HepG2 (cell line): ENCODE results near the gene MYADML2. TPM values are rescaled to one million over a fixed set of nuclear protein-coding genes. Genes with fewer than 3 reads are reported as not detected.

ENCODE experiments used
- AGO2 ChIP-seq: fragments of 200-400 bp; formaldehyde crosslinking; optimal IDR thresholded peaks from 2 replicates; pipeline ENCODE3; 2017; ENCODE audit warnings: mild to moderate bottlenecking, low read depth, low read length, moderate library complexity
- ATF4 ChIP-seq, 2 experiments: fragments of 450-650 bp in 1 of 2; sonication (generic) in 1 of 2; formaldehyde crosslinking; IDR thresholded peaks; 2 replicates each; pipeline versions ENCODE4 v1.5.0 to v1.8.0; 2020 to 2022; ENCODE audit warnings: mild to moderate bottlenecking in 1 of 2, missing genetic modification reagents in 1 of 2
- ATRX ChIP-seq: sonication (generic); formaldehyde crosslinking; IDR thresholded peaks from 2 replicates; pipeline ENCODE4 v1.4.0; 2020; ENCODE audit warnings: missing genetic modification reagents, borderline replicate concordance
- ETS1 ChIP-seq: sonication (generic); formaldehyde crosslinking; IDR thresholded peaks from 2 replicates; pipeline ENCODE4 v1.4.0; 2020; ENCODE audit warnings: missing genetic modification reagents
- HOXA7 ChIP-seq: sonication (generic); formaldehyde crosslinking; IDR thresholded peaks from 2 replicates; pipeline ENCODE4 v1.8.1; 2022; ENCODE audit warnings: mild to moderate bottlenecking, missing genetic modification reagents, moderate library complexity
- IRF1 ChIP-seq: sonication (generic); formaldehyde crosslinking; IDR thresholded peaks from 2 replicates; pipeline ENCODE4 v1.4.0; 2020; ENCODE audit warnings: low read depth, mild to moderate bottlenecking, missing genetic modification reagents
- RCOR2 ChIP-seq: IDR thresholded peaks from 2 replicates; pipeline ENCODE4 v1.6.1; 2016; ENCODE audit warnings: missing biosample characterization, missing genetic modification reagents
- ZBTB40 ChIP-seq, 2 experiments: fragments of 450-650 bp in 1 of 2; sonication (generic) in 1 of 2; formaldehyde crosslinking in 1 of 2; IDR thresholded peaks; 2 replicates each; pipeline versions ENCODE4 v1.6.1 to v1.8.0; 2016 to 2022; ENCODE audit warnings: antibody characterized with exemption in 1 of 2, mild to moderate bottlenecking in 1 of 2, missing genetic modification reagents in 1 of 2
- ZFP91 ChIP-seq: sonication (generic); formaldehyde crosslinking; IDR thresholded peaks from 2 replicates; pipeline ENCODE4 v1.9.0; 2022; ENCODE audit warnings: missing genetic modification reagents, mild to moderate bottlenecking, borderline replicate concordance
- ZNF136 ChIP-seq: sonication (generic); formaldehyde crosslinking; IDR thresholded peaks from 2 replicates; pipeline ENCODE4 v1.8.1; 2022; ENCODE audit warnings: low read depth, mild to moderate bottlenecking, moderate library complexity, missing genetic modification reagents
- ZNF207 ChIP-seq: fragments of 450-650 bp; IDR thresholded peaks from 2 replicates; pipeline ENCODE4 v1.6.1; 2016; ENCODE audit warnings: antibody characterized with exemption, borderline replicate concordance
- ZNF343 ChIP-seq: sonication (generic); formaldehyde crosslinking; IDR thresholded peaks from 2 replicates; pipeline ENCODE4 v1.4.0; 2020; ENCODE audit warnings: mild to moderate bottlenecking, missing genetic modification reagents
- ZNF83 ChIP-seq: sonication (generic); formaldehyde crosslinking; IDR thresholded peaks from 2 replicates; pipeline ENCODE4 v1.4.0; 2020; ENCODE audit warnings: missing genetic modification reagents, mild to moderate bottlenecking, borderline replicate concordance
- ZNF878 ChIP-seq: sonication (generic); formaldehyde crosslinking; IDR thresholded peaks from 2 replicates; pipeline ENCODE4 v1.8.1; 2023; ENCODE audit warnings: mild to moderate bottlenecking, missing genetic modification reagents, moderate library complexity
- polyA plus RNA-seq, 8 experiments: library from polyadenylated mRNA; depleted of rRNA in 3 of 8; stranded (reverse) in 7 of 8; unstranded in 1 of 8; fragments of >200 nt; fragmentation: Illumina TruSeq in 4 of 8; extraction: Trizol in 4 of 8; gene quantifications; 2 replicates each; pipeline versions ENCODE4 v1.2.1 to v1.2.3, GENCODE V29; 2011 to 2016; ENCODE audit warnings: low read depth in 4 of 8, missing spikeins in 1 of 8, mixed read lengths in 1 of 8; ENCODE audit not compliant: insufficient read depth in 1 of 8
- total RNA-seq, 5 experiments: library from RNA; depleted of rRNA; stranded (reverse); fragments of >200 nt; fragmentation: Illumina TruSeq; extraction: Trizol; gene quantifications; 2 replicates each; pipeline ENCODE4 v1.2.3, GENCODE V29; 2016; ENCODE audit warnings: low read depth in 1 of 5

The MYADML2 gene
- total and polyA plus RNA-seq, 2 of the 13 experiments (the other 11 are each of a cell fraction or from before 2014, with no cell fraction given), result not detected

- TF ChIP-seq ZBTB40 (IDR thresholded peaks at IDR 0.05) (no peak), ZBTB40 (CRISPR knock-in tag; IDR thresholded peaks at IDR 0.05) (no peak), AGO2 (peak; percentile 97), ZNF207 (no peak), ATRX (CRISPR knock-in tag) (no peak), ZNF83 (no peak), ZNF343 (CRISPR knock-in tag) (0 out of 2 replicates have a peak, but pooled peaks have one; percentile 48), ETS1 (no peak), HOXA7 (no peak), ZNF878 (no peak), ATF4 (CRISPR knock-in tag; IDR thresholded peaks at IDR 0.05) (peak in 1 of 2 experiments; percentile 26; a peak in 1 of 4 replicates), ZNF136 (CRISPR knock-in tag) (no peak), RCOR2 (CRISPR knock-in tag) (no peak), ZFP91 (CRISPR knock-in tag) (peak; percentile 71; the same call in 1 of the 2 replicates), IRF1 (CRISPR knock-in tag) (no peak)
Observed at GRCh38 chr17:81931557-81932332, 15.3 kb downstream of the MYADML2 start (continued).
